Pons (tissue), 1 donor: ENCODE results near the gene ZFPM1.

Experiments
- DNase-seq: peaks from one replicate; pipeline ENCODE4 v3.0.0-alpha.2; 2016; ENCODE audit warnings: low spot score

ZFPM1 gene

GRCh38 chr16:88417684-88418476 lies 35.2 kb upstream of the ZFPM1 start:
- DNase-seq = no peak

- DNase-seq = no peak
These were observed 34.2 kb upstream of the ZFPM1 start for GRCh38 chr16:88418869-88419268.

GRCh38 chr16:88419790-88420189 lies 33.3 kb upstream of the ZFPM1 start:
- no peak for DNase-seq

GRCh38 chr16:88420496-88420895 lies 32.6 kb upstream of the ZFPM1 start:
- DNase-seq = no peak

- DNase-seq = no peak
These were observed 31.8 kb upstream of the ZFPM1 start for GRCh38 chr16:88421301-88421700.

- no peak for DNase-seq
These were observed 31.1 kb upstream of the ZFPM1 start for GRCh38 chr16:88421871-88422433.

- no peak for DNase-seq
These were observed 30.2 kb upstream of the ZFPM1 start for GRCh38 chr16:88422733-88423447.

- DNase-seq = no peak
These were observed 29.6 kb upstream of the ZFPM1 start for GRCh38 chr16:88423448-88423850.

- DNase-seq = peak; percentile 30
These were observed 28.4 kb upstream of the ZFPM1 start for GRCh38 chr16:88424587-88425235.

GRCh38 chr16:88426018-88426417 lies 27.1 kb upstream of the ZFPM1 start:
- DNase-seq = no peak

GRCh38 chr16:88427376-88427775 lies 25.7 kb upstream of the ZFPM1 start:
- no peak for DNase-seq

GRCh38 chr16:88428156-88428555 lies 24.9 kb upstream of the ZFPM1 start:
- no peak for DNase-seq

GRCh38 chr16:88428616-88429386 lies 24.3 kb upstream of the ZFPM1 start:
- DNase-seq = no peak

GRCh38 chr16:88429387-88430184 lies 23.5 kb upstream of the ZFPM1 start:
- no peak for DNase-seq

GRCh38 chr16:88430185-88430523 lies 22.9 kb upstream of the ZFPM1 start:
- no peak for DNase-seq

- no peak for DNase-seq
These were observed 22.3 kb upstream of the ZFPM1 start for GRCh38 chr16:88430524-88431446.

GRCh38 chr16:88431651-88432050 lies 21.4 kb upstream of the ZFPM1 start:
- no peak for DNase-seq

- DNase-seq = no peak
These were observed 20.9 kb upstream of the ZFPM1 start for GRCh38 chr16:88432174-88432573.

- no peak for DNase-seq
These were observed 20.3 kb upstream of the ZFPM1 start for GRCh38 chr16:88432753-88433152.
